SK-N-SH treated with all-trans-retinoic acid at 6 μM for 48 hours (cell line): ENCODE results near the gene ZNF423.

Experiments
- ATAC-seq: fragments of 200-7000 bp; cut with Tn5 transposase; 3 replicates; pipeline ENCODE4 v1.9.1; 2020; ENCODE audit warnings: mild to moderate bottlenecking, moderate library complexity
- BACH2 ChIP-seq: fragments of 250-450 bp; sonication (Bioruptor Pico); IDR thresholded peaks from 2 replicates; pipeline ENCODE4 v1.9.0; 2021; ENCODE audit warnings: mild to moderate bottlenecking, borderline replicate concordance
- CREB5 ChIP-seq: fragments of 250-450 bp; sonication (Bioruptor Pico); IDR thresholded peaks from 2 replicates; pipeline ENCODE4 v1.5.1; 2020; ENCODE audit warnings: low read depth, mild to moderate bottlenecking, moderate library complexity
- CSDC2 ChIP-seq: fragments of 250-450 bp; sonication (Bioruptor Pico); IDR thresholded peaks from 2 replicates; pipeline ENCODE4 v1.5.0; 2020; ENCODE audit warnings: mild to moderate bottlenecking, moderate library complexity
- CSRNP3 ChIP-seq: fragments of 250-450 bp; sonication (Bioruptor Pico); IDR thresholded peaks from 2 replicates; pipeline ENCODE4 v1.5.1; 2021; ENCODE audit warnings: mild to moderate bottlenecking, moderate library complexity
- ESRRG ChIP-seq: fragments of 250-450 bp; sonication (Bioruptor Pico); IDR thresholded peaks from 2 replicates; pipeline ENCODE4 v1.6.1; 2021; ENCODE audit warnings: mild to moderate bottlenecking
- GLIS3 ChIP-seq: fragments of 250-450 bp; sonication (Bioruptor Pico); IDR thresholded peaks from 2 replicates; pipeline ENCODE4 v1.5.0; 2020; ENCODE audit warnings: mild to moderate bottlenecking, moderate library complexity
- ISL1 ChIP-seq: fragments of 250-450 bp; sonication (Bioruptor Pico); IDR thresholded peaks from 2 replicates; pipeline ENCODE4 v2.1.2; 2022; ENCODE audit warnings: mild to moderate bottlenecking, moderate library complexity
- OSR1 ChIP-seq: fragments of 250-450 bp; sonication (Bioruptor Pico); IDR thresholded peaks from 2 replicates; pipeline ENCODE4 v1.8.0; 2022; ENCODE audit warnings: moderate library complexity, mild to moderate bottlenecking, inconsistent platforms
- PATZ1 ChIP-seq: fragments of 250-450 bp; sonication (Bioruptor Pico); IDR thresholded peaks from 2 replicates; pipeline ENCODE4 v1.8.0; 2020; ENCODE audit warnings: mild to moderate bottlenecking, moderate library complexity, borderline replicate concordance
- POU6F1 ChIP-seq: fragments of 250-450 bp; sonication (Bioruptor Pico); IDR thresholded peaks from 2 replicates; pipeline ENCODE4 v1.8.0; 2021; ENCODE audit warnings: low read depth, mild to moderate bottlenecking, moderate library complexity, borderline replicate concordance
- PPARA ChIP-seq: fragments of 250-450 bp; sonication (Bioruptor Pico); IDR thresholded peaks from 2 replicates; pipeline ENCODE4 v1.5.0; 2020; ENCODE audit warnings: mild to moderate bottlenecking, borderline replicate concordance
- RARB ChIP-seq: fragments of 250-450 bp; sonication (Bioruptor Pico); IDR thresholded peaks from 2 replicates; pipeline ENCODE4 v1.8.0; 2021; ENCODE audit warnings: mild to moderate bottlenecking, moderate library complexity
- SNAI2 ChIP-seq: fragments of 250-450 bp; sonication (Bioruptor Pico); IDR thresholded peaks from 2 replicates; pipeline ENCODE4 v1.5.0; 2020; ENCODE audit warnings: mild to moderate bottlenecking, moderate library complexity
- TCF4 ChIP-seq: fragments of 250-450 bp; sonication (Bioruptor Pico); IDR thresholded peaks from 2 replicates; pipeline ENCODE4 v1.8.0; 2021; ENCODE audit warnings: mild to moderate bottlenecking, moderate library complexity, borderline replicate concordance
- TOX ChIP-seq: fragments of 250-450 bp; sonication (Bioruptor Pico); IDR thresholded peaks from 2 replicates; pipeline ENCODE4 v1.8.0; 2021; ENCODE audit warnings: mild to moderate bottlenecking, moderate library complexity, borderline replicate concordance
- ZC3H10 ChIP-seq: fragments of 250-450 bp; sonication (Bioruptor Pico); IDR thresholded peaks from 2 replicates; pipeline ENCODE4 v1.5.1; 2021; ENCODE audit warnings: mild to moderate bottlenecking, moderate library complexity
- ZFP3 ChIP-seq: fragments of 250-450 bp; sonication (Bioruptor Pico); IDR thresholded peaks from 2 replicates; pipeline ENCODE4 v1.5.0; 2020; ENCODE audit warnings: mild to moderate bottlenecking, moderate library complexity
- ZFP30 ChIP-seq: fragments of 450-650 bp; formaldehyde crosslinking; IDR thresholded peaks from 2 replicates; pipeline ENCODE4 v1.5.0; 2022; ENCODE audit warnings: mild to moderate bottlenecking, moderate library complexity
- ZNF565 ChIP-seq: fragments of 450-650 bp; formaldehyde crosslinking; conservative IDR thresholded peaks from 2 replicates; pipeline ENCODE4 v1.5.0; 2020; ENCODE audit warnings: low read depth, mild to moderate bottlenecking, moderate library complexity
- ZNF70 ChIP-seq: fragments of 450-650 bp; formaldehyde crosslinking; IDR thresholded peaks from 2 replicates; pipeline ENCODE4 v1.5.0; 2020; ENCODE audit warnings: mild to moderate bottlenecking, moderate library complexity
- ZNF8 ChIP-seq: fragments of 450-650 bp; formaldehyde crosslinking; IDR thresholded peaks from 2 replicates; pipeline ENCODE4 v1.5.0; 2020; ENCODE audit warnings: mild to moderate bottlenecking, moderate library complexity
- TF ChIP-seq, protein P1 (sequence below): fragments of 250-450 bp; sonication (Bioruptor Pico); IDR thresholded peaks from 2 replicates; pipeline ENCODE4 v1.5.0; 2020; ENCODE audit warnings: mild to moderate bottlenecking, moderate library complexity

The ZNF423 gene

GRCh38 chr16:49837688-49838410, 18.1 kb downstream of the ZNF423 start:
- TF ChIP-seq RARB (CRISPR knock-in tag) = no peak
- TF ChIP-seq POU6F1 = no peak
- TF ChIP-seq ZFP30 (CRISPR knock-in tag) = no peak
- TF ChIP-seq TCF4 (CRISPR knock-in tag) = no peak
- TF ChIP-seq, protein P1, sequence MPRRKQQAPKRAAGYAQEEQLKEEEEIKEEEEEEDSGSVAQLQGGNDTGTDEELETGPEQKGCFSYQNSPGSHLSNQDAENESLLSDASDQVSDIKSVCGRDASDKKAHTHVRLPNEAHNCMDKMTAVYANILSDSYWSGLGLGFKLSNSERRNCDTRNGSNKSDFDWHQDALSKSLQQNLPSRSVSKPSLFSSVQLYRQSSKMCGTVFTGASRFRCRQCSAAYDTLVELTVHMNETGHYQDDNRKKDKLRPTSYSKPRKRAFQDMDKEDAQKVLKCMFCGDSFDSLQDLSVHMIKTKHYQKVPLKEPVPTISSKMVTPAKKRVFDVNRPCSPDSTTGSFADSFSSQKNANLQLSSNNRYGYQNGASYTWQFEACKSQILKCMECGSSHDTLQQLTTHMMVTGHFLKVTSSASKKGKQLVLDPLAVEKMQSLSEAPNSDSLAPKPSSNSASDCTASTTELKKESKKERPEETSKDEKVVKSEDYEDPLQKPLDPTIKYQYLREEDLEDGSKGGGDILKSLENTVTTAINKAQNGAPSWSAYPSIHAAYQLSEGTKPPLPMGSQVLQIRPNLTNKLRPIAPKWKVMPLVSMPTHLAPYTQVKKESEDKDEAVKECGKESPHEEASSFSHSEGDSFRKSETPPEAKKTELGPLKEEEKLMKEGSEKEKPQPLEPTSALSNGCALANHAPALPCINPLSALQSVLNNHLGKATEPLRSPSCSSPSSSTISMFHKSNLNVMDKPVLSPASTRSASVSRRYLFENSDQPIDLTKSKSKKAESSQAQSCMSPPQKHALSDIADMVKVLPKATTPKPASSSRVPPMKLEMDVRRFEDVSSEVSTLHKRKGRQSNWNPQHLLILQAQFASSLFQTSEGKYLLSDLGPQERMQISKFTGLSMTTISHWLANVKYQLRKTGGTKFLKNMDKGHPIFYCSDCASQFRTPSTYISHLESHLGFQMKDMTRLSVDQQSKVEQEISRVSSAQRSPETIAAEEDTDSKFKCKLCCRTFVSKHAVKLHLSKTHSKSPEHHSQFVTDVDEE (CRISPR knock-in tag) = no peak
- no peak for TF ChIP-seq SNAI2
- TF ChIP-seq GLIS3 = no peak
- TF ChIP-seq PPARA (CRISPR knock-in tag) = no peak
- no peak for TF ChIP-seq ISL1 (CRISPR knock-in tag)
- no peak for TF ChIP-seq BACH2
- ATAC-seq = no peak

GRCh38 chr16:49836668-49837067, 19.2 kb downstream of the ZNF423 start:
- TF ChIP-seq RARB (CRISPR knock-in tag) (no peak), BACH2 (no peak), POU6F1 (no peak), ZNF565 (CRISPR knock-in tag) (no peak), ESRRG (CRISPR knock-in tag) (no peak), CSDC2 (CRISPR knock-in tag) (no peak), ZFP3 (no peak), ISL1 (CRISPR knock-in tag) (no peak)
- TF ChIP-seq, protein P1 (CRISPR knock-in tag) = no peak
- no peak for ATAC-seq

DNA sequence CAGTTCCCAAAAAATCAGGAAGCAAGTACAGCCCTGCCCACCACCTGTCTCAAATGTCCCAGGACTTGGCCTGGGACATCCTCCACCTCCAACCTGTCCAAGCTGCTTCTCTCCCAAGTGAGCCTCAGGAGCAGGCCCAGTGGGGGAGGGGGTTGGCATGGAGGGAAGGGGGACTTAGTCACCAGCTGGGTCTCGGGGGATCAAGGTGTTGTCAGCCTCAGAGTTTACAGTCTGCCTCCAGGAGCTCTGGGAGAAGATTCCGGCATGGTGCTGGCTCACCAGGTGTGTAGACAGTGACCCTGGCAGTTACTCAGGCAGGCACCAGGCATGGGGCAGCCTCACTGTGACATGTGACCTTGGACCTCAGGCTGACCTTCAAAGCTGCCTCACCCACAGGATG, 19.7 kb downstream of the ZNF423 start:
- TF ChIP-seq TOX (CRISPR knock-in tag) (no peak), ZFP3 (no peak), CSRNP3 (CRISPR knock-in tag) (no peak), ZNF565 (CRISPR knock-in tag) (no peak), ISL1 (CRISPR knock-in tag) (no peak), ZNF8 (CRISPR knock-in tag) (no peak), ESRRG (CRISPR knock-in tag) (no peak), CREB5 (no peak), RARB (CRISPR knock-in tag) (no peak), OSR1 (CRISPR knock-in tag) (no peak), TCF4 (CRISPR knock-in tag) (no peak), ZNF70 (no peak), GLIS3 (no peak), ZC3H10 (CRISPR knock-in tag) (no peak), PPARA (CRISPR knock-in tag) (no peak), PATZ1 (CRISPR knock-in tag) (no peak), ZFP30 (CRISPR knock-in tag) (no peak)
- TF ChIP-seq, all 23 proteins: peak for 0
- no peak for ATAC-seq
